HEK293 (cell line): ENCODE measurements around the gene STMN1.

Experiments
- CTCF ChIA-PET: fragments of 350-600 bp; formaldehyde crosslinking; extraction: SDS; loops from one replicate; lab custom pipeline; 2021; ENCODE audit warnings: antibody characterized with exemption; lab: Yijun Ruan, JAX
- POLR2A ChIA-PET: fragments of 300-600 bp; formaldehyde crosslinking; extraction: SDS; loops from one replicate; lab custom pipeline; 2020; ENCODE audit warnings: antibody characterized with exemption, inconsistent platforms; lab: Yijun Ruan, JAX
- H3K27ac ChIP-seq: fragments of 200-500 bp; sonication (Bioruptor generic); 2 replicates; pipeline ENCODE4 v1.5.1; 2014; ENCODE audit warnings: low read depth, low read length, control low read depth, inconsistent platforms; ENCODE audit errors: extremely low read depth
- H3K36me3 ChIP-seq, 2 experiments: fragments of 200-500 bp in 1 of 2; sonication (Bioruptor generic) in 1 of 2; 1 replicate in 1 of 2; 2 replicates in 1 of 2; pipeline ENCODE4 v1.5.1; 2014 to 2017; ENCODE audit warnings: inconsistent platforms in 2 of 2, low read length in 2 of 2; ENCODE audit not compliant: control insufficient read depth in 2 of 2, insufficient read depth in 1 of 2
- H3K4me1 ChIP-seq: fragments of 200-500 bp; sonication (Bioruptor generic); 2 replicates; pipeline ENCODE4 v1.5.1; 2014; ENCODE audit warnings: mild to moderate bottlenecking, low read length, inconsistent platforms; ENCODE audit not compliant: control insufficient read depth, insufficient read depth
- H3K4me3 ChIP-seq: 2 replicates; pipeline ENCODE4 v1.5.1; 2011; ENCODE audit warnings: low read depth, mild to moderate bottlenecking, control low read depth, low read length, moderate library complexity
- H3K9me3 ChIP-seq: fragments of 200-500 bp; sonication (Bioruptor generic); 2 replicates; pipeline ENCODE4 v1.5.1; 2014; ENCODE audit warnings: low read depth, low read length, inconsistent platforms; ENCODE audit not compliant: control insufficient read depth, insufficient read depth
- EGR2 ChIP-seq: fragments of 450-650 bp; formaldehyde crosslinking; IDR thresholded peaks from 2 replicates; pipeline ENCODE4 v1.5.1; 2016; ENCODE audit warnings: low read depth, missing biosample characterization, missing genetic modification characterization
- HOXC10 ChIP-seq: sonication (generic); formaldehyde crosslinking; IDR thresholded peaks from 2 replicates; pipeline ENCODE4 v1.8.1; 2023; ENCODE audit warnings: mild to moderate bottlenecking, missing genetic modification reagents
- KLF1 ChIP-seq: fragments of 450-650 bp; formaldehyde crosslinking; IDR thresholded peaks from 2 replicates; pipeline ENCODE4 v1.5.1; 2016; ENCODE audit warnings: missing biosample characterization, missing genetic modification characterization
- KLF8 ChIP-seq: fragments of 450-650 bp; formaldehyde crosslinking; IDR thresholded peaks from 2 replicates; pipeline ENCODE4 v1.5.1; 2016; ENCODE audit warnings: missing biosample characterization, missing genetic modification characterization
- KLF9 ChIP-seq: fragments of 450-650 bp; formaldehyde crosslinking; IDR thresholded peaks from 2 replicates; pipeline ENCODE4 v1.5.1; 2016; ENCODE audit warnings: missing biosample characterization, missing genetic modification characterization, low read depth
- PRDM2 ChIP-seq: fragments of 450-650 bp; formaldehyde crosslinking; IDR thresholded peaks from 2 replicates; pipeline ENCODE4 v1.5.1; 2016; ENCODE audit warnings: missing biosample characterization, missing genetic modification characterization, borderline replicate concordance
- SCRT2 ChIP-seq: fragments of 450-650 bp; formaldehyde crosslinking; IDR thresholded peaks from 2 replicates; pipeline ENCODE4 v1.5.1; 2016; ENCODE audit warnings: missing biosample characterization, missing genetic modification characterization
- SP2 ChIP-seq: fragments of 450-650 bp; formaldehyde crosslinking; IDR thresholded peaks from 2 replicates; pipeline ENCODE4 v1.5.1; 2016; ENCODE audit warnings: missing biosample characterization, missing genetic modification characterization
- SP7 ChIP-seq: fragments of 450-650 bp; formaldehyde crosslinking; IDR thresholded peaks from 2 replicates; pipeline ENCODE4 v1.5.1; 2016; ENCODE audit warnings: missing biosample characterization, missing genetic modification characterization
- TCF7L2 ChIP-seq: IDR thresholded peaks from 2 replicates; pipeline ENCODE4 v1.6.1; 2011; ENCODE audit warnings: low read depth, mild to moderate bottlenecking, inconsistent platforms, low read length, moderate library complexity, borderline replicate concordance
- WT1 ChIP-seq: fragments of 450-650 bp; formaldehyde crosslinking; IDR thresholded peaks from 2 replicates; pipeline ENCODE4 v1.5.1; 2016; ENCODE audit warnings: missing biosample characterization, missing genetic modification characterization
- ZNF26 ChIP-seq: fragments of 450-650 bp; formaldehyde crosslinking; IDR thresholded peaks from 2 replicates; pipeline ENCODE4 v1.5.1; 2016; ENCODE audit warnings: missing biosample characterization, missing genetic modification characterization
- ZNF341 ChIP-seq: fragments of 450-650 bp; formaldehyde crosslinking; IDR thresholded peaks from 2 replicates; pipeline ENCODE4; 2016; ENCODE audit warnings: low read depth, missing biosample characterization, missing genetic modification characterization
- ZNF600 ChIP-seq: fragments of 450-650 bp; formaldehyde crosslinking; IDR thresholded peaks from 2 replicates; pipeline ENCODE4 v1.5.1; 2016; ENCODE audit warnings: missing biosample characterization, missing genetic modification characterization
- ZNF677 ChIP-seq: fragments of 450-650 bp; IDR thresholded peaks from 2 replicates; pipeline ENCODE4 v1.5.0; 2018; ENCODE audit warnings: missing biosample characterization, mild to moderate bottlenecking, missing genetic modification characterization, moderate library complexity
- ZSCAN23 ChIP-seq: fragments of 450-650 bp; formaldehyde crosslinking; IDR thresholded peaks from 2 replicates; pipeline ENCODE4 v1.5.1; 2016; ENCODE audit warnings: missing biosample characterization, missing genetic modification characterization
- TF ChIP-seq, protein P1 (sequence below): fragments of 450-650 bp; formaldehyde crosslinking; IDR thresholded peaks from 2 replicates; pipeline ENCODE4 v1.5.1; 2016; ENCODE audit warnings: missing biosample characterization, missing genetic modification characterization
- TF ChIP-seq, protein P2 (sequence below): fragments of 450-650 bp; IDR thresholded peaks from 2 replicates; pipeline ENCODE4 v1.5.1; 2018; ENCODE audit warnings: missing biosample characterization, missing genetic modification characterization
- TF ChIP-seq, protein P3 (sequence below): fragments of 450-650 bp; formaldehyde crosslinking; IDR thresholded peaks from 2 replicates; pipeline ENCODE4 v1.5.1; 2016; ENCODE audit warnings: missing biosample characterization, missing genetic modification characterization

STMN1 gene

GRCh38 chr1:25875856-25876692 lies 30.1 kb downstream of the STMN1 start:
- Histone ChIP-seq H3K27ac (no peak overlapping the region), H3K4me3 (peak overlapping the region; percentile 21), H3K4me1 (no peaks in the 10 kb centered on the region), H3K9me3 (no peaks in the 10 kb centered on the region), H3K36me3 (no peaks in the 10 kb centered on the region)
- ChIA-PET CTCF (interaction anchor here (0.6 to 1.1 kb wide), 2 partner anchors 25 to 432 kb away, joined by 3 to 4 read pairs; no protein-coding TSS in a partner anchor), POLR2A (interaction anchor here (0.7 to 1.8 kb wide), 8 partner anchors 14 to 58 kb away, joined by 3 to 10 read pairs (median 6); partner anchors contain the start of genes MTFR1L and STMN1)
- TF ChIP-seq, protein P1, sequence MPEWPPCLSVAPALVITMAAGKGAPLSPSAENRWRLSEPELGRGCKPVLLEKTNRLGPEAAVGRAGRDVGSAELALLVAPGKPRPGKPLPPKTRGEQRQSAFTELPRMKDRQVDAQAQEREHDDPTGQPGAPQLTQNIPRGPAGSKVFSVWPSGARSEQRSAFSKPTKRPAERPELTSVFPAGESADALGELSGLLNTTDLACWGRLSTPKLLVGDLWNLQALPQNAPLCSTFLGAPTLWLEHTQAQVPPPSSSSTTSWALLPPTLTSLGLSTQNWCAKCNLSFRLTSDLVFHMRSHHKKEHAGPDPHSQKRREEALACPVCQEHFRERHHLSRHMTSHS = no peak
- 0 out of 2 replicates have a peak, but pooled peaks have one; percentile 1 for TF ChIP-seq HOXC10
- peak; percentile 29; the same call in 1 of the 2 replicates for TF ChIP-seq SP2 (tag by site-specific recombination)
- TF ChIP-seq EGR2 (tag by site-specific recombination) = peak; percentile 13; the same call in 1 of the 2 replicates
- no peak for TF ChIP-seq ZNF26 (tag by site-specific recombination)
- 0 out of 2 replicates have a peak, but pooled peaks have one; percentile 4 for TF ChIP-seq SCRT2 (tag by site-specific recombination)

- Histone ChIP-seq H3K27ac (peak within 1 kb of the TSS; percentile 42; the same call in 1 of the 2 replicates), H3K9me3 (no peaks in the 10 kb centered on the region), H3K36me3 (peaks cover 0 to 3% of the 10 kb centered on the region in 2 experiments; a peak in 1 of 3 replicates), H3K4me1 (no peaks in the 10 kb centered on the region), H3K4me3 (peak within 1 kb of the TSS; percentile 44)
- POLR2A ChIA-PET = interaction anchor here (0.6 to 1.8 kb wide), 12 partner anchors 11 to 122 kb away, joined by 3 to 10 read pairs (median 4); partner anchors contain the start of genes MTFR1L, PAFAH2 and STMN1
- CTCF ChIA-PET = interaction anchor here (0.6 to 1.1 kb wide), 3 partner anchors 25 to 1025 kb away, joined by 3 to 4 read pairs (median 3); no protein-coding TSS in a partner anchor
- peak; percentile 40; the same call in 1 of the 2 replicates for TF ChIP-seq KLF8
- peak; percentile 42 for TF ChIP-seq SP7 (tag by site-specific recombination)
- TF ChIP-seq KLF1 (tag by site-specific recombination) = peak; percentile 38
- peak; percentile 70 for TF ChIP-seq KLF9 (tag by site-specific recombination)
- peak; percentile 44; the same call in 1 of the 2 replicates for TF ChIP-seq WT1 (tag by site-specific recombination)
- TF ChIP-seq, protein P2, sequence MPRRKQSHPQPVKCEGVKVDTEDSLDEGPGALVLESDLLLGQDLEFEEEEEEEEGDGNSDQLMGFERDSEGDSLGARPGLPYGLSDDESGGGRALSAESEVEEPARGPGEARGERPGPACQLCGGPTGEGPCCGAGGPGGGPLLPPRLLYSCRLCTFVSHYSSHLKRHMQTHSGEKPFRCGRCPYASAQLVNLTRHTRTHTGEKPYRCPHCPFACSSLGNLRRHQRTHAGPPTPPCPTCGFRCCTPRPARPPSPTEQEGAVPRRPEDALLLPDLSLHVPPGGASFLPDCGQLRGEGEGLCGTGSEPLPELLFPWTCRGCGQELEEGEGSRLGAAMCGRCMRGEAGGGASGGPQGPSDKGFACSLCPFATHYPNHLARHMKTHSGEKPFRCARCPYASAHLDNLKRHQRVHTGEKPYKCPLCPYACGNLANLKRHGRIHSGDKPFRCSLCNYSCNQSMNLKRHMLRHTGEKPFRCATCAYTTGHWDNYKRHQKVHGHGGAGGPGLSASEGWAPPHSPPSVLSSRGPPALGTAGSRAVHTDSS = no peak
- TF ChIP-seq PRDM2 (tag by site-specific recombination) = 0 out of 2 replicates have a peak, but pooled peaks have one; percentile 68
- TF ChIP-seq, protein P3, sequence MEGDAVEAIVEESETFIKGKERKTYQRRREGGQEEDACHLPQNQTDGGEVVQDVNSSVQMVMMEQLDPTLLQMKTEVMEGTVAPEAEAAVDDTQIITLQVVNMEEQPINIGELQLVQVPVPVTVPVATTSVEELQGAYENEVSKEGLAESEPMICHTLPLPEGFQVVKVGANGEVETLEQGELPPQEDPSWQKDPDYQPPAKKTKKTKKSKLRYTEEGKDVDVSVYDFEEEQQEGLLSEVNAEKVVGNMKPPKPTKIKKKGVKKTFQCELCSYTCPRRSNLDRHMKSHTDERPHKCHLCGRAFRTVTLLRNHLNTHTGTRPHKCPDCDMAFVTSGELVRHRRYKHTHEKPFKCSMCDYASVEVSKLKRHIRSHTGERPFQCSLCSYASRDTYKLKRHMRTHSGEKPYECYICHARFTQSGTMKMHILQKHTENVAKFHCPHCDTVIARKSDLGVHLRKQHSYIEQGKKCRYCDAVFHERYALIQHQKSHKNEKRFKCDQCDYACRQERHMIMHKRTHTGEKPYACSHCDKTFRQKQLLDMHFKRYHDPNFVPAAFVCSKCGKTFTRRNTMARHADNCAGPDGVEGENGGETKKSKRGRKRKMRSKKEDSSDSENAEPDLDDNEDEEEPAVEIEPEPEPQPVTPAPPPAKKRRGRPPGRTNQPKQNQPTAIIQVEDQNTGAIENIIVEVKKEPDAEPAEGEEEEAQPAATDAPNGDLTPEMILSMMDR (tag by site-specific recombination) = peak; percentile 93
- TF ChIP-seq TCF7L2 = peak; percentile 70; the same call in 1 of the 2 replicates
- TF ChIP-seq ZSCAN23 (tag by site-specific recombination) = no peak
- 0 out of 2 replicates have a peak, but pooled peaks have one; percentile 42 for TF ChIP-seq HOXC10
- 0 out of 2 replicates have a peak, but pooled peaks have one; percentile 45 for TF ChIP-seq ZNF600 (tag by site-specific recombination)
- peak; percentile 17; the same call in 1 of the 2 replicates for TF ChIP-seq ZNF677
- peak; percentile 35; the same call in 1 of the 2 replicates for TF ChIP-seq ZNF341 (tag by site-specific recombination)
Measured at GRCh38 chr1:25875154-25875855, 30.9 kb downstream of the STMN1 start, which contains the start of gene PAQR7. TSS of gene PAQR7 (minus strand) at chr1:25875708. CDS start at chr1:25863839, 11,869 bp downstream.
